RWPE2 (cell line): ENCODE results near the gene SLC41A3.

Source experiments
- ATAC-seq: fragments of 200-7000 bp; cut with Tn5 transposase; 3 replicates; pipeline ENCODE4 v1.9.1; 2021; ENCODE audit warnings: low read depth
- DNase-seq: peaks from one replicate; pipeline ENCODE4 v3.0.0-alpha.2; 2020; ENCODE audit warnings: low spot score
- H3K27ac ChIP-seq: fragments of 450-650 bp; 2 replicates; pipeline ENCODE4 v1.5.1; 2017; ENCODE audit warnings: mild to moderate bottlenecking; ENCODE audit not compliant: poor library complexity, severe bottlenecking
- H3K27me3 ChIP-seq: fragments of 250-450 bp; sonication (Bioruptor Pico); 2 replicates; pipeline ENCODE4 v1.5.1; 2021; ENCODE audit warnings: mild to moderate bottlenecking, moderate library complexity; ENCODE audit not compliant: insufficient read depth, poor library complexity, severe bottlenecking
- H3K36me3 ChIP-seq: fragments of 250-450 bp; sonication (Bioruptor Pico); 2 replicates; pipeline ENCODE4 v1.5.1; 2020; ENCODE audit warnings: low read depth, mild to moderate bottlenecking, moderate library complexity
- H3K4me1 ChIP-seq: fragments of 250-450 bp; sonication (Bioruptor Pico); 2 replicates; pipeline ENCODE4 v1.5.1; 2021; ENCODE audit warnings: mild to moderate bottlenecking, moderate library complexity; ENCODE audit not compliant: insufficient read depth, poor library complexity, severe bottlenecking
- H3K4me3 ChIP-seq: fragments of 250-450 bp; sonication (Bioruptor Pico); 2 replicates; pipeline ENCODE4 v1.5.1; 2021; ENCODE audit warnings: mild to moderate bottlenecking, moderate library complexity; ENCODE audit not compliant: severe bottlenecking
- H3K9me3 ChIP-seq: fragments of 250-450 bp; sonication (Bioruptor Pico); 2 replicates; pipeline ENCODE4 v1.5.1; 2021; ENCODE audit warnings: mild to moderate bottlenecking, moderate library complexity; ENCODE audit not compliant: severe bottlenecking
- CTCF ChIP-seq: fragments of 450-650 bp; IDR thresholded peaks from one replicate; pipeline ENCODE4 v1.5.1; 2017; ENCODE audit warnings: mild to moderate bottlenecking, moderate library complexity; ENCODE audit not compliant: poor library complexity, severe bottlenecking

SLC41A3 gene

DNA sequence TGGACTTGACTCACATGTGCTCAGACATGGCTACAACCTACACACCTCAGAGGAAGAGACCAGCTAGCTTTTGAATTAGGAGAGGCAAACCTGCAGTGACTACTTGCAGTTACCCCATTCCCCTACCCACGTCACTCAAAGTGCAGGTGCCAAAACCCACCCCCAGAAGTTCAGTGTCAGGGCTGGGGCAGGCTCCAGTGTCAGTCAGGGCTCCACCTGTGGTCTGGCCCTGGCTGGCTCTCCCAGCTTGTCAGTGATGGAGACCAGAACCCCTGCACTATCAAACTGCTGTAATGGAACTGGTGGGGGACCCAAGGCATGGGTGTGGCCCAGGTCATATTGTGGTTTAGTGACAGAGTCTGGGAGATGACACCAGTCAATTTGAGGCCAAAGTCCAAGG is 32.6 kb upstream of the SLC41A3 start:
- no peak for DNase-seq
- no peaks in the 10 kb centered on the region for H3K27me3 ChIP-seq
- ATAC-seq: no peak
- no peaks in the 10 kb centered on the region for H3K9me3 ChIP-seq
- H3K4me3 ChIP-seq: no peak overlapping the region
- H3K4me1 ChIP-seq: no peaks in the 10 kb centered on the region
- TF ChIP-seq CTCF: no peak
- no peak overlapping the region for H3K27ac ChIP-seq
- H3K36me3 ChIP-seq: no peaks in the 10 kb centered on the region

DNA sequence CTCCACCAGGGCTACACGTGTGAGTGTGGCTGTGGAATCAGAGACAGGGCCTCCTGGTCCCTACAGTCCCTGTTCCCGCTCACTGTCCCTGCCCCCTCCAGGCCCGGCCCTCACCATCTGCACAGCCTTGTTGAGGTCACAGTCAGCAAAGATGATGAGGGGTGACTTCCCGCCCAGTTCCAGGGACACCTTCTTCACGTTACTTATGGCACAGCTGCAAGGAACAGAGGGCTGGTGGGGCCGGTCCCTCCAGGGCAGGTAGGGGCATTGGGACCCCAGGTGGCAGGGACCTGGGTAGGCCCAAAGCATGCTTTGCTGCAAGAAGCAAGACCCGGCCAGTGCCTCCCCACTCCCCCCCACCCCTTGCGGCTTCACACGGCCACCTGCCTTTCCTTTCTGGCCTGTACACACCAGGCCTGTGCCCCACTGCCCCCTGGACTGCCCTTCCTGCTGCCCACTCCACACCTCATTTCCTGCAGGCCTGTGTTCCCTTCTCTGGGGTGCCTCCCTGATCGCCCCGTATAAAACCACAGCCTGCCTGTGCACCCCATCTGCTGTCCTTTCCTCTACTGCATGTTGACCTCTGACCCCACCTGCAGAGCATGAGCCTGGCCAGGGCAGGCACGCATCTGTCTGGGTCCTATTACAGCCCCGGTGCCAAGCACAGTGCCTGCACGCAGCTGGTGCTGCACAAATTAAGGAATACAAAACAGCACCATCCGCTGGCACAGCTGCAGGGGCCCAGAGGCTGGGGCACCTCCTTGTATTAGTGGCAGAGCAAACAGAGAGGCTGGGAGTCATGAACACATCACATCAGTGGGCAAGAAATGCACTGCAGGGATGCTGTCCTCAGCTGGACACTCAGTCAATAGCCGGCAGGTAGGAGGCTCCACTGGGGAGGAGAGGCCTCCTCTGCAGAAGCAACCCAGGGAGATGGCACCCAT is 30.8 kb upstream of the SLC41A3 start:
- Histone ChIP-seq H3K4me1 (no peaks in the 10 kb centered on the region), H3K36me3 (no peaks in the 10 kb centered on the region), H3K4me3 (no peak overlapping the region), H3K27ac (no peak overlapping the region), H3K27me3 (no peaks in the 10 kb centered on the region), H3K9me3 (no peaks in the 10 kb centered on the region)
- ATAC-seq (no peak), DNase-seq (peak; percentile 38)
- no peak for TF ChIP-seq CTCF

DNA sequence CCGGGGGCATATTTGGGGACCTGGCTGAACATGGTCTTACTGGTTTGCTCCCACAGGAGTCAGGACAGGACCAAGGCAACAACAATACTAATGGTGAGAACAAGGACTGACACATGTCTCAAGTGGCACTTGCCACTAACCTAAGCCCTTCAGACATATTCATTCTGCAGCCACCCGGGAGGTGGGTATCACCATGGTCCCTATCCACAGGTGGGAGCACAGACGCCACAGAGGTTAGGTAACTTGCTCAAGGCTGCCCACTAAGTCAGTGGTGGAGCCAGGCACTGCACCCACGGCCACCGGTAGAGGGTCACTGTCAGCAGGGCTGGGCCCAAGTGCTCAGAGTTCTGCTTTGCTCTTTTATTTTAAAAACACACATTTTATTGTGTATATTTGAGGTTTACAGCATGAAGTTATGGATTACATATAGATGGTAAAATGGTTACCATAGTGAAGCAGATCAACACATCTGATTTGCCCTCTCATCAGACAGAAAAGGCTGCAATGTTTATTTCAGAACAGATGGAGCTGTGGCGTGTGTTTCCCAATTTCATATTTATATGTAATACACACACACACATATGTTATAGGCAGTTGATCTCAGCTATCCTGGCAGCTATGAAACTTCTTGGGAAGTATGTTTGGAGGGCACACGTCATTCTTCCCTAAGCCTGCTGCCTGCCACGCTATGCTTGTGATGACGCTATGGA is 30.0 kb upstream of the SLC41A3 start:
- DNase-seq (peak; percentile 53), ATAC-seq (peak; percentile 70; the same call in 2 of the 3 replicates)
- Histone ChIP-seq H3K4me1 (no peaks in the 10 kb centered on the region), H3K27ac (no peak overlapping the region), H3K9me3 (no peaks in the 10 kb centered on the region), H3K27me3 (no peaks in the 10 kb centered on the region), H3K4me3 (no peak overlapping the region), H3K36me3 (no peaks in the 10 kb centered on the region)
- TF ChIP-seq CTCF: peak; percentile 18

DNA sequence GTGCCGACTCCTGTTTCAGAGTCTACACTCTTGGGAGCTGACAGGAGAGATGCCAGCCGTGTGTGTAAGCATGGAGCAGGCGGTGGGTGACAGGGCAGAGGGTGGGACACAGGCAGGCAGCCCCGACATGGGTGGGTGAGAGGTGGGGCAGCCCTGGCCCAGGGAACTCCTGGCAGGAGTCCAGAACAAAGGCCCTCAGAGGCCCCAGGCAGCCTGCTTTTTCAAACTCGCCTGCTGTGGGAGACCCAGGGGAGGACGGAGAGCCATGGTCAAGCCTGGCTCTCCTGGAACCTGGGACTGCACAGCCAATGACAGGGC is 29.3 kb upstream of the SLC41A3 start:
- ATAC-seq: no peak
- TF ChIP-seq CTCF: no peak
- Histone ChIP-seq H3K9me3 (no peaks in the 10 kb centered on the region), H3K27me3 (no peaks in the 10 kb centered on the region), H3K4me1 (no peaks in the 10 kb centered on the region), H3K36me3 (no peaks in the 10 kb centered on the region), H3K4me3 (no peak overlapping the region), H3K27ac (no peak overlapping the region)
- peak; percentile 31 for DNase-seq
